GM21825 (cell line): ENCODE data around the gene SEMA4A.
A peak's percentile ranks its signal among the peaks of the same experiment; 100 is the strongest.

Experiments used
- ATAC-seq: cut with Tn5 transposase; IDR thresholded peaks from one replicate; pipeline ENCODE4 v1.9.1; 2021; ENCODE audit warnings: mild to moderate bottlenecking, moderate library complexity; ENCODE audit not compliant: unreplicated experiment

Gene SEMA4A

DNA sequence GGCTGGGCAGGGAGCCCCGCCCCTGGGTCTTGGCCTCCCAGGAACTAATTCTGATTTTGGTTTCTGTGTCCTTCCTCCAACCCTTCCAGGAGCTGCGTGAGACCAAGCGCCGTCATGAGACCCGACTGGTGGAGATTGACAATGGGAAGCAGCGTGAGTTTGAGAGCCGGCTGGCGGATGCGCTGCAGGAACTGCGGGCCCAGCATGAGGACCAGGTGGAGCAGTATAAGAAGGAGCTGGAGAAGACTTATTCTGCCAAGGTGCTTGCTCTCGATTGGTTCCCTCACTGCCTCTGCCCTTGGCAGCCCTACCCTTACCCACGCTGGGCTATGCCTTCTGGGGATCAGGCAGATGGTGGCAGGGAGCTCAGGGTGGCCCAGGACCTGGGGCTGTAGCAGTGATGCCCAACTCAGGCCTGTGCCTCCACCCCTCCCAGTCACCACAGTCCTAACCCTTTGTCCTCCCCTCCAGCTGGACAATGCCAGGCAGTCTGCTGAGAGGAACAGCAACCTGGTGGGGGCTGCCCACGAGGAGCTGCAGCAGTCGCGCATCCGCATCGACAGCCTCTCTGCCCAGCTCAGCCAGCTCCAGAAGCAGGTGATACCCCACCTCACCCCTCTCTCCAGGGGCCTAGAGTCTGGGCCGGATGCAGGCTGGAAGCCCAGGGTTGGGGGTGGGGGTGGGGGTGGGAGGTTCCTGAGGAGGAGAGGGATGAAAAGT lies 18.5 kb upstream of the SEMA4A start:
- ATAC-seq: no peak

DNA sequence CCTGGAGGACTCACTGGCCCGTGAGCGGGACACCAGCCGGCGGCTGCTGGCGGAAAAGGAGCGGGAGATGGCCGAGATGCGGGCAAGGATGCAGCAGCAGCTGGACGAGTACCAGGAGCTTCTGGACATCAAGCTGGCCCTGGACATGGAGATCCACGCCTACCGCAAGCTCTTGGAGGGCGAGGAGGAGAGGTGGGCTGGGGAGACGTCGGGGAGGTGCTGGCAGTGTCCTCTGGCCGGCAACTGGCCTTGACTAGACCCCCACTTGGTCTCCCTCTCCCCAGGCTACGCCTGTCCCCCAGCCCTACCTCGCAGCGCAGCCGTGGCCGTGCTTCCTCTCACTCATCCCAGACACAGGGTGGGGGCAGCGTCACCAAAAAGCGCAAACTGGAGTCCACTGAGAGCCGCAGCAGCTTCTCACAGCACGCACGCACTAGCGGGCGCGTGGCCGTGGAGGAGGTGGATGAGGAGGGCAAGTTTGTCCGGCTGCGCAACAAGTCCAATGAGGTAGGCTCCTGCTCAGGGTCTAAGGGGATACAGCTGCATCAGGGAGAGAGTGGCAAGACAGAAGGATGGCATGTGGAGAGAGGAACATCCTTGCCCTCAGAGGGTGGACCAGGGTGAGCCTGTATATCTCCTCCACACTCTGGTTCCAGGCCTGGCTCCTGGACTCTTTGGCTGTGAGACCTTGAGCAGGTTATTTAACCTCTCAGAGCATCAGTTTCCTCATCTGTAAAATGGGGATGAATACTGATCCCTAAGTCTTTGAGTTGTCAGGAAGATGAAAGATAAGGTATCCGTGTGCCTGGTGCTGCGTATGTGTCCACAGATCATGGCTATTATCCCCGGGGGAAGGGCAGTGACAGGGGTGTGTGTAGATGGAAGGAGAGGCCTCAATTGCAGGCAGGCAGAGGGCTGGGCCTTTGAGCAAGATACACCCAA lies 17.2 kb upstream of the SEMA4A start:
- no peak for ATAC-seq

DNA sequence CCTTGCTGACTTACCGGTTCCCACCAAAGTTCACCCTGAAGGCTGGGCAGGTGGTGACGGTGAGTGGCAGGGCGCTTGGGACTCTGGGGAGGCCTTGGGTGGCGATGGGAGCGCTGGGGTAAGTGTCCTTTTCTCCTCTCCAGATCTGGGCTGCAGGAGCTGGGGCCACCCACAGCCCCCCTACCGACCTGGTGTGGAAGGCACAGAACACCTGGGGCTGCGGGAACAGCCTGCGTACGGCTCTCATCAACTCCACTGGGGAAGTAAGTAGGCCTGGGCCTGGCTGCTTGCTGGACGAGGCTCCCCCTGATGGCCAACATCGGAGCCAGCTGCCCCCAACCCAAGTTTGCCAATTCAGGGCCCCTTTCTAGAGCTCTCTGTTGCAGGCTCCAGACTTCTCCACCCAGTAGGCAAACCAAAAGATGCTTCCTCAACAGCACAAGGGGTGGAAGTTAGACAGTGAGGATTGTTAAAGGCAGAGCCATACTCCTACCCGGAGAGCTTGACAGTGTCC lies 16.4 kb upstream of the SEMA4A start:
- no peak for ATAC-seq

DNA sequence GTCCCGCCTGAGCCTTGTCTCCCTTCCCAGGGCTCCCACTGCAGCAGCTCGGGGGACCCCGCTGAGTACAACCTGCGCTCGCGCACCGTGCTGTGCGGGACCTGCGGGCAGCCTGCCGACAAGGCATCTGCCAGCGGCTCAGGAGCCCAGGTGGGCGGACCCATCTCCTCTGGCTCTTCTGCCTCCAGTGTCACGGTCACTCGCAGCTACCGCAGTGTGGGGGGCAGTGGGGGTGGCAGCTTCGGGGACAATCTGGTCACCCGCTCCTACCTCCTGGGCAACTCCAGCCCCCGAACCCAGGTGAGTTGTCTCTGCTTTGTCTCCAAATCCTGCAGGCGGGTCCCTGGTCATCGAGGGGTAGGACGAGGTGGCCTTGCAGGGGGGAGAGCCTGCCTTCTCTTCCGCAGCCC lies 14.9 kb upstream of the SEMA4A start:
- no peak for ATAC-seq

DNA sequence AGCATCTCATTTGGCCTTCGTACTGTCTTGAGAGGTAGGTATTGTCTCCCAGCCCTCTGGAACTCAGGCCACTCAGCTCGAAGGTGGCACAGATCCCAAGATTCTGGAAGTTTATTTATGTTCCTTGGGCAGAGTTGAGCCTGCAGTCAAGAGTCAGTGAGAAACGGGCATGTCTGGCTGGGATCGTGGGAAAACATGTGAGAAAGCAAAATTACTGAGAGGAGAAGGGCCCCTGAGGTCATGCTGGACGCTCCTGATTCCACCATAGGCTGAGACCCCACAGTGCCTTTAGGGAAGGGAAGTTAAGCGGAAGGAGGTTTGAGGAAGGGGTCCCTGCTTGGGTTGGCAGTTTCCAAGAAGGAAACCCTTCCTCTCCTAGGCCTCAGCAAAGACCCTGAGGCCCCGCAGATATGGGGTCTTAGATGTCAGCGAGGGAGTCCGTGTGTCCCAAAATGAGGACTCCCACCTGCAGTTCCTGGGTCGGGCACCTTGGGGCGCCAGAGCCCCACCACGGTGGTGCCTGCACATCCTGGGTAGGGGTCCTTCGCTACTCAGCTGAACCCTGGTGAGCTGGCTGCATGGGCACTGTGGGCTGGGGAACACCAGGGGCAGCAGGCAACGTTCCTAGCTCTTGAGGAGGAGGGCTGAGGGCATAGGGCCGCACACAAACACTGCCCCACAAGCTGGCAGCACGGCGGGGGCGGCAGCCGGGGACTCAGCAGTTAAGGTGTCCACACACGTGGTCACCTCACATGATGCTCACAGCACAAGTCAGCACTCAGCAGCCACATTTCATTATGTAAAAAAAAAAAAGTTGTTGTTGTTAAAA lies 12.3 kb upstream of the SEMA4A start:
- no peak for ATAC-seq

DNA sequence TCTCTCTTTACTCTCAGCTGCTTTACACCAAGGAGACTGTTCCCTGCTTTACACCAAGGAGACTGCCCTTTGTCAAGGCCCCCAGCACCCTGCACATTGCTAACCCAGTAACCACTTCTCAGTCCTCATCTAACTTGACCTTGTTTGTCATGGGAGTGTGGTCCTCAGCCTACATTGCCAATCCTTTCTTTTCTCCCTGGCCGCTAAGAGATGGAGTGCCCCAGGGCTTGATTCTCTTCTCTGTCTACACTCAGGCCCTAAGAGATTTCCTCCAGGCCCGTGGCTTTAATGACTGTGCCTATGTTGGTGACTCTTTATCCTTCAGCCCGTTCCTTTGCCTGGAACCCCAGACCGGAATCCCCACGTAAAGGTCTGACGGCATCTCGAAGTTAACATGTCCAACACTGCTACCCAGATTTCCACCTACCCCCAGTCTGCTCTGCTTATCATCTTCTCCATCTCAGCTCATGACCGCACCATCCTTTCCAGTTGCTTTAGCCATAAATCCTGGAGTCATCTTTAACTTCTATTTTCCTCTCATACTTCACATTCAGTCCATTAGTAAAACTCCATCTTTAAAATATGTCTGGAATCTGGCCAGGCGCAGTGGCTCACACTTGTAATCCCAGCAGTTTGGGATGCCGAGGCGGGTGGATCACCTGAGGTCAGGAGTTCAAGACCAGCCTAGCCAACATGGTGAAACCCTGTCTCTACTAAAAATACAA lies 9.5 kb upstream of the SEMA4A start:
- no peak for ATAC-seq

DNA sequence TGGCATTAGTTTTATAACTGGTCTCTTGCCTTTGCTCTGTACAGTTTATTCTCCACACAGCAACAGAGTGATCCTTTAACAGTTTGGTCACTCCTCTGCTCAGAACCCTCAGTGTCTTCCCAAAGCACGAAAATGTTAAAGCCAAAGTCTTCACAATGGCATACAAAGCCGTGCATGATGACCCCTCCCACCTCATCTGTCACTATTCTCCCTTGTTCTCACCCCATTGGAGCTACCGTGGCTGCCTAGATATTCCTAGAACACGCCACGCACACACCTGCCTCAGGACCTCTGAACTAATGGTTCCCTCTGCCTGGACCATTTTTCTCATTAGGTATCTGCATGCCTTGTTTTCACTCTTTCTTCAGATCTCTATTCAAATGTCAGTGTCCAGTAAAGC lies 8.6 kb upstream of the SEMA4A start:
- ATAC-seq: no peak

DNA sequence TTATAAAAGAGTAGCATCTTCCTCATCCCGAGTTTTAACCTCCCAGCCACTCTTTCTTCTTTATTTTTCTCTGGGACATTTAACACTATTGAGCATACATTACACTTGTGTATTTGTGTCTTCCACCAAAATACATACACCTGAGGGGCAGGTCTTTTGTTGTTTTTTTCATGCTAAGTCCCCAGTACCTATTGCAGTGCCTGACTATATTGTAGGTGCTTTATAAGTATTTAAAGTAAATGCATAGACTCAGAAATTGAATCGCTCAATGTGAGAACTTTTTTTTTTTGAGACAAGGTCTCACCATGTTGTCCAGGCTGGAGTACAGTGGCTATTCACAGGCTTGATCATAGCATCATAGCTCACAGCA lies 7.8 kb upstream of the SEMA4A start:
- no peak for ATAC-seq

DNA sequence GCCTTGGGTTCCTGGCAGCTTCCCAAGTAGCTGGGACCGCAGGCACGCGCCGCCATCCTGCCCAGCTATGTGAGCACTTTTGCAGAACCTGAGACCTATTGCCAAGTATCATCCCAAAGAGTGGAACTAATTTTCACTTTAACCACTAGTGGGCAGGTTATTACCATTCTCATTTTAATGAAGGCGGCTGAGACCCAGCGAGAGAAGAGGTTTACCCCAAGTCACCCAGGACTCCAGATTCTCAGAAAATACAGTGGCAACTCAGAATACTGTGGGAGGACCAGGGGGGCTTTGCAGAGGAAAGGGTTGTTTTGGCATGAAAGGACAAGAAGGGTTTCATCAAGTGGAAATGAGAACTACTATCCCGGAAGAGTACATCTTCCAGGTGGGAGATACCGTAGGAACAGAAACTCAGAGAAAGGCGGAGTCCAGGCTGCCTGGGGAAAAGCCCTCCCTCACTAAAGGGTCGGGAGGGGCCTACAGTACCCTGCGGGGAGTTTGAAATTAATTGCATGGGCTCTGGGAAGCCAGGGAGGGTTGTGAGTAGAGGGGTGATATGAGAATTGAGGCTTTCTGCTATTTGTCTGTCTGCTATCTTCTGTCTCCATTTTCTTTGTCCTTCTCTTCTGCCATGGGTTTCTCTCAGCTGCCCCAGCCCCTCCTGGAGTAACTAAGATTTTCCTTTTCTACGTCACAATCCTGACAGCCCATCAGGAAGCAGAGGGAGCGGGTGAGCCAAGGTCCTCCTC lies 7.2 kb upstream of the SEMA4A start:
- no peak for ATAC-seq

DNA sequence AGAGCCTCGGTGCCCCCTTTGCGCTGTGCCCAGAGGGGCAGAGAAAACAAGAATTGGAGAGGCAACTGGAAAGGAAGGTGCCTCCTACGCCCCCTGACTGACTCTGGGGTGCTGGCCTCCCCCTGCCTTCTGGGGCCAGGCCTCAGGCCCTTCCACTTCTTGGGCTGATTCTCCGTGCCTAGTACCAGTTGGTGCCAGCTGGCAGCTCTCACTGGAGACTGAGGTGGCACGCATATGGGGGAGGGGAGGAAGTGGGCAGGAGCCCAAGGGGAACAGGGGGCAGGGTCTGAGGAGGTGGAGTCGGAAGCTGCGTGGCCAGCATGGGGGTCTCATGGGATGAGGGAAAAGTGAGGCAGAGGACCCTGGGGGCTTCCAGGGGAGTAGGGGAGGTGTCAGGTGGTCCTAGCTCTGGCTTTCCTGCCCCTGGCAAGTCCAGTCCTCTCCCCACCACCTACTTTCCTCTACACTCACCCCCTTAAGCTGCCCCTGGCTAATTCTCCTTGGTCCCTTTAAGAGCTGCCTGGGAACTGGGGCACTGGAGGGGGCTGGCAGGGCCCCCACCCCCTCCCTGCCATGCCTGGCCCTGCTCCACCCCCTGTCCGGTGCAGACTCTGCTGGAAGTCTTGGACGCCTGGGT lies 6.5 kb upstream of the SEMA4A start:
- no peak for ATAC-seq

DNA sequence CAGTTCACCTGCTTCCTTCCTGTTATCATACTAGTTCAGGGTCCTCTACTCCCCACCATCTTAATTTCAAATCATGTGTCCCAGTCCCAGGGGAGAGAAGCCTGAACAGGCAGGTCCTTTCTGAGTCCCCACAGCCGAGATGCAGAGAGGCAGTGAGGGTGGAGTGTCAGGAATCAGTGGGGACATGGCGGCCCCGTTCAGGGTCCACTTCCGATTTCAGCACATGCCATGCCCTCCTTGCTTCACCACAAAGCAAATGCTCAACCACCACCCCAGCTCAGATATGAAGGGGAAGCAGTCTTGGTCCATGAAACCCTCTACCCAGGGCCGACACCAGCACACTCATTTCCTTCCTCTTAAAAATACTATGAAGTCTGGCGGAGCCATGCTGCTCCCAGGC lies 5.2 kb upstream of the SEMA4A start:
- ATAC-seq: no peak

DNA sequence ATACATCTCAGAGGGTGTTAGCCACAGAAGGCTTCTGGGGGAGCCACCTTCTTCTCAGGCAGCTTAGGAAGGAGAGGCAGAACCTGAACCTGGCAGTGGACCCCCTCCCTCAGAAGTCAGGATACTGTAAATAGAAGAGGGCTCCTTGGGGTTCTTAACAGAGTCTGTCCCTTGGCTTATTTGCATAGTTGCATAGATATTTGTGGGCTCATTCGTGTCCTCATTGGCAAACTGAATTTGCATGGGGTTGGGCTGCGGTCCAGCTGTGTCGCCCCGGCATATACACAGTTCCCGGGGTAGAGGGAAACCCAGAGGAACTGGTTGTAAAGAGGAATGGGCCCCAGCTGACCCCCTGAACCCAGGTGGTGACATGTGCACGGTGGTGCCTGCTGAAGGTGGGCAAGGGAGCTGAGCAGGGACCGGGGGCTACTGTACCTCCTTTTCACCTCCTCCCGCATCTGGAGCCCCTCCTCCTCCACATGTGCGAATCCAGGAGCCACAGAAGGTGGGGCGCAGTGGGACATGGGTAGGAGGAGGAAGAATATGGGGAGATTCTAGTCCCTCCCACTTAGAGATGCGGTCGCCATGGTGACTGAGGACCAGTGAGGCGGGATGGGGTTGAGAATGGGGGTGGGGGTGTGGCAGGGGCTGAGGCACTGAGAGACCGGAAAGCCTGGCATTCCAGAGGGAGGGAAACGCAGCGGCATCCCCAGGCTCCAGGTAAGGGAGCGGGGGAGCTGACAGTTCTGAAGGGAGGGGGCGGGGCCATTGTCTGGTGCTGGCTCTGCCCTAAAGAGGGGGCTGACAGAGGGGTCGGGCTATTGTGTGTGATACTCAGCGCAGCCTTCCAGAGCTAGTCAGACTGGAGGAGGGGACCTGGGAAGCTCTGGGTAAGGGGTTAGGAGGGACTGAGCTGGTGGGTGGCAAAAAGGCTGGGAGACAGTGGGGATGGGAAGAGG lies 3.7 kb upstream of the SEMA4A start:
- peak; percentile 32 for ATAC-seq

DNA sequence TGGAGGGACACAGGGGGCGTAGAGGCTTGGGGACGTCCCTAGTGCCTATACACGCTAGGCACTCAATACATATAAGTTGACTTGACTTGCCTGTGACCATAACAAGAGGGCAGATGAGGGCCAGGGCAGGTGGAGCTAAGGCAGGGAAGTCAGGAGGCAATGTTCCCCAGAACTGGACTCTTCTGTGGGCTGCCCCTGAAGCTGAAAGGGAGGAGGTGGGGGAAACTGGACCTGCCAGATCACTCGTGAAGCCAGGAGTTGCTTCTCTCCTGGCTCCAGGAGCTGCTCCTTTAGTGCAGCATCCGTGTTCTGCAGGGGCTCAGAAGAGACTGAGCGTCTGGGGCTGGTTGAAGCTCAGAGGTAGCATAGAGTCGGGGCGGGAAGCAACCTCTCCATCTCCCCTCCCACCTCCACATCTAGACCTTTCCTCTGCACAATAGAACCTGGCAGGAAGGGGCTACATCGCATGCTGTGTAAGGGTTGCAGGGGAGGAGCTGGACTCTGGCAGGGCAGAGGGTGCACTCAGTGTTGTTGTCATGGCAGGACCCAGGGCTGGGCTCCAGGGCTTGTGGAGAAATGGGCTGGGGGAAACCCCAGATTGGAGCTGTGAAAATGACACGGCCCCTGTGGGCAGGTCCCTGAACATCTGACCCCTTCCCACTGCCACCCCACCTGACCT lies 2.9 kb upstream of the SEMA4A start:
- no peak for ATAC-seq

DNA sequence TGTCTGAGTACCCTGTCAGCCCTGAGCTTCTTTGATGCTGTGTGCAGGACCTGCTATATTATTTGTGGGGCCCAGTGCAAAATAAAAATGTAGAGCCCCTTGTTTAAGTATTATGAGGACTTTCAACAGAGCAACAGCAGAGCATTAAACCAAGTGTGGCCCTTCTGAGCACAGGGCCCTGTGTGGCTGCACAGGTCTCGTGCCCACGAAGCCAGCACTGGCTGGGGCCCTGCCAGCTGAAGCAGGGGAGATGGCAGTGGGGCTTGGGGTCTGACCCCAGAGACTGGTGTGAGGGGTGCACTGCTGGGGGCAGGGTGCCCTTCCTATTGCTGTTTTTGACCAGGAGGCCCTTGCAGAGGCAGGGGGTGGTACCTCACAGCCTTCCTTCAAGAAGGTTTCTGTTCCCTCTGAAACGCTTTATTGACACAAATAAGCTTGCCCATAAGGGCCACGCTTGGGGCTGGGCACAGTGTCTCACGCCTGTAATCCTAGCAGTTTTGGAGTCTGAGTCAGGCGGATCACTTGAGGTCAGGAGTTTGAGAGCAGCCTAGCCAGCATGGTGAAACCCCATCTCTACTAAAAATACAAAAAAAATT lies 2.2 kb upstream of the SEMA4A start:
- no peak for ATAC-seq

DNA sequence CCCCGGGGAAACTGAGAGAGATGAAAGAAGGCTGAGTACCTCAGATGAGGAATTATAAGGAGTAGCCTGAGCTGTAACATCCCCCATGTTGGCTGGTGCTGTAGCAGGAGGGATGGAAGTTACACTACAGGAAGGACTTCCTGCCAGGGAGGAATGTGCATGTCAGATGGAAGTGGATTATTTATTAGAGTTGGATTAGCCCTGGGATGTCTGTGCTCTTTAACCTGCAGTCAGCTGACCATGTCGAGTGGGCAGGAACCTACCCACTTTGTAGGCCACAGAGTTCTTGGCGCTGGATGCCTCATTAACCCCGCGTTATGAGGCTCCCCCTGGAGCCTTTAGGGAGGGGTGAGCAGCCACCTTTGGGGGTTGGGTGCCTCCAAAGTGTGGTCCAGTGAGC lies 757 bp upstream of the SEMA4A start:
- ATAC-seq: no peak

DNA sequence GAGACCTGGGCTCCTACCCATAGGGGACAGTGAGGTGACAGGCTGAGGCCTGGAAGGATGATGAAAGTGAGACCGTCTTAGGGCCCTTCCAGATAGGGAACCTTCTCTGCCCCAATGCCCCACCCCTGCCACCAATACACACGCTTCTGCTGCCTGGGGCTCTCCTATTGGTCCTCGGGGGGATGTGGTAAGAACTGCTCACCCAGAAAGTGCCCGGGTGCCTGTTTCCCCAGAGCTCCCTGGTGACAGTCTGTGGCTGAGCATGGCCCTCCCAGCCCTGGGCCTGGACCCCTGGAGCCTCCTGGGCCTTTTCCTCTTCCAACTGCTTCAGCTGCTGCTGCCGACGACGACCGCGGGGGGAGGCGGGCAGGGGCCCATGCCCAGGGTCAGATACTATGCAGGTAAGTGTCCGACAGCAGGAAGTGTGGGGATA lies 948 bp downstream of the SEMA4A start:
- ATAC-seq: peak; percentile 46
